Subcutaneous adipose tissue (tissue), 4 donors: ENCODE results near the gene WDFY3. TPM values are rescaled to one million over a fixed set of nuclear protein-coding genes. Genes with fewer than 3 reads are reported as not detected.

Experiments
- total RNA-seq, 4 donors: library from RNA; depleted of rRNA; stranded (reverse); fragments of >200 nt; gene quantifications; one replicate each; pipeline ENCODE4 v1.1.0, GENCODE V29; 2016
- TF ChIP-seq, protein P1 (sequence below): fragments of 450-650 bp; IDR thresholded peaks from one replicate; pipeline ENCODE4 v1.5.1; 2016; ENCODE audit warnings: low read depth, mild to moderate bottlenecking, control low read depth, antibody characterized with exemption, moderate library complexity

The WDFY3 gene
- total RNA-seq, 4 donors from 2014 or later, result 80.3 to 167 (median 146) TPM

DNA sequence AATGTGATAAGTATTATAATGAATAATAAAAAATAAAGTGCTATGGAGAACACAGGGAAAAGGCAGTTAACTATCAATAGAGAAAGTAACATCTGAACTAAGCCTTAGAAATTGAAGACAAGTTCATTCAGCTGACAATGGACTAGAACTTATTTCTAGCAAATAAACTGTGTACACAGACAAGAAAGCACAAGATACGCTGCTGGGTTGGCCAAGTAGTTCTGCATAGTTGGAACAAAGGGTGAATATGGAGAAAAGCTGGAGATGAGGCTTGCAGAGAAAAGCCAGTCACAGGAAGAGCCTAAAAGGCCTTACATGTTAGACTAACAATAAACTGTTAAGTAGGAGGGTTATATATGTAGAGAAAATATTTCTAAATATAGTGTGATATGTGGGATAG, 71.2 kb downstream of the WDFY3 start:
- TF ChIP-seq, protein P1, sequence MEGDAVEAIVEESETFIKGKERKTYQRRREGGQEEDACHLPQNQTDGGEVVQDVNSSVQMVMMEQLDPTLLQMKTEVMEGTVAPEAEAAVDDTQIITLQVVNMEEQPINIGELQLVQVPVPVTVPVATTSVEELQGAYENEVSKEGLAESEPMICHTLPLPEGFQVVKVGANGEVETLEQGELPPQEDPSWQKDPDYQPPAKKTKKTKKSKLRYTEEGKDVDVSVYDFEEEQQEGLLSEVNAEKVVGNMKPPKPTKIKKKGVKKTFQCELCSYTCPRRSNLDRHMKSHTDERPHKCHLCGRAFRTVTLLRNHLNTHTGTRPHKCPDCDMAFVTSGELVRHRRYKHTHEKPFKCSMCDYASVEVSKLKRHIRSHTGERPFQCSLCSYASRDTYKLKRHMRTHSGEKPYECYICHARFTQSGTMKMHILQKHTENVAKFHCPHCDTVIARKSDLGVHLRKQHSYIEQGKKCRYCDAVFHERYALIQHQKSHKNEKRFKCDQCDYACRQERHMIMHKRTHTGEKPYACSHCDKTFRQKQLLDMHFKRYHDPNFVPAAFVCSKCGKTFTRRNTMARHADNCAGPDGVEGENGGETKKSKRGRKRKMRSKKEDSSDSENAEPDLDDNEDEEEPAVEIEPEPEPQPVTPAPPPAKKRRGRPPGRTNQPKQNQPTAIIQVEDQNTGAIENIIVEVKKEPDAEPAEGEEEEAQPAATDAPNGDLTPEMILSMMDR, result no peak

DNA sequence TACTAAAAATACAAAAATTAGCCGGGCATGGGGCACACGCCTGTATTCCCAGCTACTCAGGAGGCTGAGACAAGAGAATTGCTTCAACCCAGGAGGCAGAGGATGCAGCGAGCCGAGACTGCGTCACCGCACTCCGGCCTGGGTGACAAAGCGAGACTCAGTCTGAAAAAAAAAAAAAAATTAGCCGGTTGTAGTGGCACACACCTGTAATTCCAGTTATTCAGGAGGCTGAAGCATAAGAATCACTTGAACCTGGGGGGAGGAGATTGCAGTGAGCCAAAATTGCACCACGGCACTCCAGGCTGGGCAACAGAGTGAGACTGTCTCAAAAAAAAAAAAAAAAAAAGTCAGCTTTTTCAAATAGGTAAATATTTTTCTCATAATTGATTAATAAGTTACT, 71.9 kb downstream of the WDFY3 start:
- TF ChIP-seq, protein P1, result no peak

DNA sequence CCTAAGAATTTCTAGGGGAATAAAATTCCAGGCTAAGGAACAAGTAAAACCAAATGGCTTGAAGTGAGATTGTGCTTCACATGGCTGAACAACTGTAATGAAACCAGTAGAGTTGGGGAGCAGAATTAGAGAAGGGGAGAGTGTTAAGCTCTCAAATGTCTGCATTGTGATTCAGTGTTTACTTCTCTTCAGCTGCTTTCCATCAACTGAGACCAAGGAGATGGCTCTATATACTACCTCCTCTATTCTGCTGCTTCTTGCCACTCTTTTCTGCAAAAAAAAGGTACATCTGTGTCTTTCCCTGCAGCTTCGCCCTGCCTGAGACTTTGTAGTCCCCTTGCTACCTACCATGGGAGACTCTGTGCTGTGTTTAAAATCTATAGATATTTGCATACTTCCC, 73.5 kb downstream of the WDFY3 start:
- TF ChIP-seq, protein P1, result no peak

DNA sequence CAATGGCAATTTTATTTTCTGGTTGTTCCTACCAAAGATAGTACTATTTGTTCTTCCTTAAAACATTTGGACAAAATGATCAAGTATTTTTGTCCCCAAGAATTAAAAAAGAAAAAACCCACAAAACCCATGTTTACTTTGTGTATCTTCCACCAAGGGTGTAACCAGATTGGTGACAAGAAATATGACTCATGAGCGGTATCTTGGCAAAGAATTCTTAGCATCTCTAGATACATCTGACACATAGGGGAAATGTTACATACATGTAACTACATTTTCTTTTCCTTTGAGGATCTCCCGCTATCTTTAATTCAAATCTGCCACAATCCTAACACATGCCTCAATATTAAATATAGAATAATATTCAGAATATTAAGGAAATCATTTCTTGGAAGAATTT, 78.7 kb downstream of the WDFY3 start:
- TF ChIP-seq, protein P1, result no peak

DNA sequence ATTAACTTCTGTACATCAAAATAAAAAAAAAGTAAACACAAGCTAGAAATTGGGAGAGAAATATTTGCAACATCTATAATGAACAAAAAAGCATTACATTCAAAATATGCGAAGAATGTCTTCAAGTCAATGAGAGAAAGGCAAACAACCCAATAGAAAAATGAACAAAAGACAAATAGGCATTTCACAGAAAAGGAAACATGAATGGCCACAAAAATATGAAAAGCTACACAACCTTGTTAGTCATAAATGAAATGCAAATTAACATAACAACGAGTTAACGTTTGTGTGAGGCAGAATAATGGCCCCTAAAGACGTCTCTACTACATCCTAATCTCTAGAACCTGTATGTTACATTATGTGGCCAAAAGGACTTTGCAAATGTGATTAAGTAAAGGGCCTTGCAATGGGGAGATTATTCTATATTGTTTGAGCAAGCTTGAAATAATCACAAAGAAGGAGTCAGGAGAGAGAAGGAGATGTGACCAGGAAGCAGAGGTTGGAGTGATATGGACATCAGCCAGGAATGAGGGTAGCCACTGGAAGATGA, 86.8 kb downstream of the WDFY3 start:
- TF ChIP-seq, protein P1, result no peak

DNA sequence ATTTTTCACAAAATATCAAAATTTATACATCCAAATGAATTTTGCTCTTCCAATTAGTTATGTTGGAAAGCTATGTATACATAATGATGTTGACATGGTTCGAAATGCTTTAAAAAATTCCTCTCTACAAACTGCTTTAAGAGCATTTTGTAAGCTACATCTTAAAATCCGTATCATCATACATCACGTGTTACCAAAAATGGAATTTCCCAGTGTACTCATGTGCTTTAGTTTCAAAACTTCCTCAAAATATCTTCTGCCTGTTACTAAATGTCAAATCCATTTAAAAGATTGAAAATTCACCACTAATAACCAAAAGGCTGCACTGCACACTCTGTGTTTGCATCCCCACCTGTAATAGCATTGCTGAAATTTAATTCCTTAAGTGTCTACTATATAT, 87.9 kb downstream of the WDFY3 start:
- TF ChIP-seq, protein P1, result no peak

DNA sequence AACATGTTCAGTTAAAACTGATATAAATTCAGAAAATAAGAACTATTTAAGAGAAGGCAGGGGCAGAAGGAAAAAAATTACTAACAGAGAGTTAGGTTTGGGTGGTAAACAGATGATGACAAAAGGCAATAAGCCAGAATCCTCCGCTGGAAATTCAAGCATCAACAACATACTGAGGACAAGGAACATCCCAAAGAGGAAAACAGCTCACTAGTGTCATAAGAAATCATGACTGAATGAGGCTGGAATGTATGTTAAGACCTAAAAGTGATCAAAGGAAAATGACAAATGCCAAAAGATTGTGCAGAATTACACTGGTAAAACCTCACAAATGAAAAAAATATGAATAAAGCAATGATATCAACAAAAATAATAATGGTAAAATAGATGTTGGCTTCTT, 88.4 kb downstream of the WDFY3 start:
- TF ChIP-seq, protein P1, result no peak
